ENCODE results near the gene TBC1D19.
A peak's percentile ranks its signal among the peaks of the same experiment; 100 is the strongest.

TBC1D19 gene

DNA sequence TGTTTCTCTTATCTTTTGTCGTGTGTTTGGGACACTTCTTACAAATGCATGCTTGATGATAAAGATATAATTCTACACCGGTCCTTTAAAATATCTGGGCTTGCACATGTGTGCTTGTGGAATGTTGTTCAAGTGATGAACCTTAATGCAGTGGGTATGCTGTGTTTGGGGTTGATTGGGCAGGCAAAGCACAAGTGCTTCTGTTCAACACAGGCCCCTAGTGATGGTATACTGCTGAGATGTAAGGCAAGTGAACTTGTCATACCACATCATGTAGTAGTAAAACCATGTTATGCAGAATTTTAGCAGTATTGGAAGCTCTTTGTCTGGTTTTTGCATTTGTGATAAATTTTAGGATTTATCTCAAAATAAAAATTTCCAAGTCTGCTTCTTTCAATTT is 23.9 kb downstream of the TBC1D19 start:
- no peak for DNase-seq (ENCODE audit: low read depth in 1 of 2, low spot score in 1 of 2)
- TF ChIP-seq, protein P1, sequence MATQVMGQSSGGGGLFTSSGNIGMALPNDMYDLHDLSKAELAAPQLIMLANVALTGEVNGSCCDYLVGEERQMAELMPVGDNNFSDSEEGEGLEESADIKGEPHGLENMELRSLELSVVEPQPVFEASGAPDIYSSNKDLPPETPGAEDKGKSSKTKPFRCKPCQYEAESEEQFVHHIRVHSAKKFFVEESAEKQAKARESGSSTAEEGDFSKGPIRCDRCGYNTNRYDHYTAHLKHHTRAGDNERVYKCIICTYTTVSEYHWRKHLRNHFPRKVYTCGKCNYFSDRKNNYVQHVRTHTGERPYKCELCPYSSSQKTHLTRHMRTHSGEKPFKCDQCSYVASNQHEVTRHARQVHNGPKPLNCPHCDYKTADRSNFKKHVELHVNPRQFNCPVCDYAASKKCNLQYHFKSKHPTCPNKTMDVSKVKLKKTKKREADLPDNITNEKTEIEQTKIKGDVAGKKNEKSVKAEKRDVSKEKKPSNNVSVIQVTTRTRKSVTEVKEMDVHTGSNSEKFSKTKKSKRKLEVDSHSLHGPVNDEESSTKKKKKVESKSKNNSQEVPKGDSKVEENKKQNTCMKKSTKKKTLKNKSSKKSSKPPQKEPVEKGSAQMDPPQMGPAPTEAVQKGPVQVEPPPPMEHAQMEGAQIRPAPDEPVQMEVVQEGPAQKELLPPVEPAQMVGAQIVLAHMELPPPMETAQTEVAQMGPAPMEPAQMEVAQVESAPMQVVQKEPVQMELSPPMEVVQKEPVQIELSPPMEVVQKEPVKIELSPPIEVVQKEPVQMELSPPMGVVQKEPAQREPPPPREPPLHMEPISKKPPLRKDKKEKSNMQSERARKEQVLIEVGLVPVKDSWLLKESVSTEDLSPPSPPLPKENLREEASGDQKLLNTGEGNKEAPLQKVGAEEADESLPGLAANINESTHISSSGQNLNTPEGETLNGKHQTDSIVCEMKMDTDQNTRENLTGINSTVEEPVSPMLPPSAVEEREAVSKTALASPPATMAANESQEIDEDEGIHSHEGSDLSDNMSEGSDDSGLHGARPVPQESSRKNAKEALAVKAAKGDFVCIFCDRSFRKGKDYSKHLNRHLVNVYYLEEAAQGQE (IDR thresholded peaks at IDR 0.05; ENCODE audit: insufficient replicate concordance, low read depth): no peak
- TF ChIP-seq SPI1 (IDR thresholded peaks at IDR 0.05; ENCODE audit: borderline replicate concordance, low read depth) (no peak), GABPA (IDR thresholded peaks at IDR 0.05; ENCODE audit: low read depth) (no peak), POLR2AphosphoS5 (IDR thresholded peaks at IDR 0.05; ENCODE audit: low read depth) (no peak)
- TF ChIP-seq, protein P2, sequence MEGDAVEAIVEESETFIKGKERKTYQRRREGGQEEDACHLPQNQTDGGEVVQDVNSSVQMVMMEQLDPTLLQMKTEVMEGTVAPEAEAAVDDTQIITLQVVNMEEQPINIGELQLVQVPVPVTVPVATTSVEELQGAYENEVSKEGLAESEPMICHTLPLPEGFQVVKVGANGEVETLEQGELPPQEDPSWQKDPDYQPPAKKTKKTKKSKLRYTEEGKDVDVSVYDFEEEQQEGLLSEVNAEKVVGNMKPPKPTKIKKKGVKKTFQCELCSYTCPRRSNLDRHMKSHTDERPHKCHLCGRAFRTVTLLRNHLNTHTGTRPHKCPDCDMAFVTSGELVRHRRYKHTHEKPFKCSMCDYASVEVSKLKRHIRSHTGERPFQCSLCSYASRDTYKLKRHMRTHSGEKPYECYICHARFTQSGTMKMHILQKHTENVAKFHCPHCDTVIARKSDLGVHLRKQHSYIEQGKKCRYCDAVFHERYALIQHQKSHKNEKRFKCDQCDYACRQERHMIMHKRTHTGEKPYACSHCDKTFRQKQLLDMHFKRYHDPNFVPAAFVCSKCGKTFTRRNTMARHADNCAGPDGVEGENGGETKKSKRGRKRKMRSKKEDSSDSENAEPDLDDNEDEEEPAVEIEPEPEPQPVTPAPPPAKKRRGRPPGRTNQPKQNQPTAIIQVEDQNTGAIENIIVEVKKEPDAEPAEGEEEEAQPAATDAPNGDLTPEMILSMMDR (IDR thresholded peaks at IDR 0.05; ENCODE audit: insufficient read depth, low read length): no peak
- Histone ChIP-seq H3K27ac (replicated peaks) (no peak overlapping the region), H3K4me3 (replicated peaks; ENCODE audit: insufficient read depth, low read length) (no peak overlapping the region), H3K27me3 (ENCODE audit: insufficient read depth, poor library complexity, severe bottlenecking) (no peaks in the 10 kb centered on the region)

DNA sequence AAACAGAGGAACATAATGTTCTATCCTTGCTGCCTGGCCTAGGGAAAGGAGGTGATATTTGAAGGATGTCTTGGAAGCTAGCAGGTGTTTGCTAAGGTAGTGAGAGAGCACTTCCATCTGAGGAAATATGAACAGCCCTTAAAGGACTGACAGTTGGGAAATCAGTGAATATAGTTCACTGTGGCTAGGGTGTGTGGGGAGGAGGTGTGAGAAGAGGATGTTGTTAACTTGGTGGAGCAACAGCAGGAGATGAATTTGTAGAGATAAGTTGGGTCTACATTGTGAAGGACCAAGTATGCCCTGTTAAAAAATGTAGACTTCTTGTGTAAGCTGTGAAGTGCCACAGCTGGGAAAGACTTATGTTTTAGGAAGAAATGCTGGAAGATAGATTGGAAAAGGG is 25.5 kb downstream of the TBC1D19 start:
- no peaks in the 10 kb centered on the region for H3K27me3 ChIP-seq (ENCODE audit: insufficient read depth, poor library complexity, severe bottlenecking)
- no peak overlapping the region for H3K27ac ChIP-seq (replicated peaks)
- TF ChIP-seq POLR2AphosphoS5 (IDR thresholded peaks at IDR 0.05; ENCODE audit: low read depth) (no peak), SPI1 (IDR thresholded peaks at IDR 0.05; ENCODE audit: borderline replicate concordance, low read depth) (no peak), GABPA (IDR thresholded peaks at IDR 0.05; ENCODE audit: low read depth) (no peak)
- TF ChIP-seq, protein P1 (IDR thresholded peaks at IDR 0.05; ENCODE audit: insufficient replicate concordance, low read depth): no peak
- TF ChIP-seq, protein P2 (IDR thresholded peaks at IDR 0.05; ENCODE audit: insufficient read depth, low read length): no peak
- no peak overlapping the region for H3K4me3 ChIP-seq (replicated peaks; ENCODE audit: insufficient read depth, low read length)
- DNase-seq (ENCODE audit: low read depth in 1 of 2, low spot score in 1 of 2): peak in 1 of 2 experiments; percentile 51

DNA sequence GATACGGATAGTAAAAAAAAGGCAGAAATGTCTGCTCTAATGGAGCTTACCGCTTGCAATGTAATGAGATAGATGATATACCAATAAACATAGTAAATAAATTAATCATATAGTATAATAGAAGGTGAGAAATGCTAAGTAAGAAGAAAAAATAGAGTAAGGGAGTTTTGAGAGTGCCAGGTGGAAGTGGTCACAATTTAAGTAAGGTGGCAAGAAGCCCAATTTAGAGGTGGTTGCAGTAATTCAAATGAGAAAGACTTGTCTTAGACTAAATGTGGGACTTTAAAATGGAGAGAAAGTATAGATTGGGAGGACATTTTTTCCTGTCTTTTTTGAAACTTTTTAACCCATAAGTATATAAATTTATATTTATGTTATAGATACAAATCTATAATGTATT is 26.0 kb downstream of the TBC1D19 start:
- Histone ChIP-seq H3K27me3 (ENCODE audit: insufficient read depth, poor library complexity, severe bottlenecking) (no peaks in the 10 kb centered on the region), H3K4me3 (replicated peaks; ENCODE audit: insufficient read depth, low read length) (no peak overlapping the region), H3K27ac (replicated peaks) (no peak overlapping the region)
- no peak for TF ChIP-seq GABPA (IDR thresholded peaks at IDR 0.05; ENCODE audit: low read depth)
- TF ChIP-seq, protein P2 (IDR thresholded peaks at IDR 0.05; ENCODE audit: insufficient read depth, low read length): no peak
- TF ChIP-seq POLR2AphosphoS5 (IDR thresholded peaks at IDR 0.05; ENCODE audit: low read depth): no peak
- TF ChIP-seq, protein P1 (IDR thresholded peaks at IDR 0.05; ENCODE audit: insufficient replicate concordance, low read depth): no peak
- TF ChIP-seq SPI1 (IDR thresholded peaks at IDR 0.05; ENCODE audit: borderline replicate concordance, low read depth): no peak
- DNase-seq (ENCODE audit: low read depth in 1 of 2, low spot score in 1 of 2): no peak
